Liver (tissue), 9 donors: Measurements from ENCODE around the gene NRAS. TPM values are rescaled to one million over a fixed set of nuclear protein-coding genes. Genes with fewer than 3 reads are reported as not detected.

ENCODE experiments used
- DNase-seq: peaks from one replicate; pipeline ENCODE4 v3.0.0-alpha.2; 2017; ENCODE audit warnings: low spot score
- H3K27ac ChIP-seq, 2 donors: one replicate each; pipeline ENCODE4 v1.7.0; 2013; ENCODE audit warnings: inconsistent platforms in 2 of 2, low read length in 2 of 2, control low read depth in 1 of 2, low read depth in 1 of 2, mild to moderate bottlenecking in 1 of 2
- H3K27me3 ChIP-seq, 4 donors: one replicate each; pipeline versions ENCODE4 v1.6.1 to v1.7.0; 2013; ENCODE audit warnings: low read length in 3 of 4, inconsistent platforms in 1 of 4, mild to moderate bottlenecking in 1 of 4, moderate library complexity in 1 of 4; ENCODE audit not compliant: control insufficient read depth in 4 of 4, insufficient read depth in 4 of 4
- H3K36me3 ChIP-seq, 4 donors: one replicate each; pipeline versions ENCODE4 v1.6.1 to v1.7.0; 2013; ENCODE audit warnings: low read length in 3 of 4, mild to moderate bottlenecking in 3 of 4, low read depth in 1 of 4, moderate library complexity in 1 of 4; ENCODE audit not compliant: control insufficient read depth in 4 of 4, insufficient read depth in 3 of 4
- H3K4me1 ChIP-seq, 4 donors: one replicate each; pipeline versions ENCODE4 v1.6.1 to v1.7.0; 2013; ENCODE audit warnings: low read length in 3 of 4, mild to moderate bottlenecking in 3 of 4, moderate library complexity in 1 of 4; ENCODE audit not compliant: control insufficient read depth in 4 of 4, insufficient read depth in 4 of 4
- H3K4me3 ChIP-seq, 3 donors: one replicate each; pipeline versions ENCODE4 v1.6.1 to v1.7.0; 2013; ENCODE audit warnings: low read length in 3 of 3, control low read depth in 1 of 3, low read depth in 1 of 3, mild to moderate bottlenecking in 1 of 3
- H3K9ac ChIP-seq, 2 donors: one replicate each; pipeline ENCODE4 v1.7.0; 2013; ENCODE audit warnings: low read length in 2 of 2, mild to moderate bottlenecking in 2 of 2, moderate library complexity in 2 of 2, control low read depth in 1 of 2, low read depth in 1 of 2
- H3K9me3 ChIP-seq, 4 donors: one replicate each; pipeline versions ENCODE4 v1.6.1 to v1.7.0; 2013; ENCODE audit warnings: low read length in 3 of 4; ENCODE audit not compliant: control insufficient read depth in 4 of 4
- ATF3 ChIP-seq: IDR thresholded peaks from 2 replicates; pipeline ENCODE4 v1.6.1; 2016; ENCODE audit warnings: antibody characterized with exemption
- CTCF ChIP-seq: fragments of 150-350 bp; IDR thresholded peaks from 2 replicates; pipeline ENCODE4 v1.5.1; 2017; ENCODE audit warnings: improper control_type of control experiment, low read depth, low read length; ENCODE audit not compliant: missing input control
- EGR1 ChIP-seq, 2 donors: IDR thresholded peaks; 2 replicates each; pipeline ENCODE4 v1.6.1; 2016 to 2018; ENCODE audit warnings: antibody characterized with exemption in 2 of 2, low read depth in 2 of 2
- FOXA1 ChIP-seq: IDR thresholded peaks from 2 replicates; pipeline ENCODE4 v1.6.1; 2016; ENCODE audit warnings: antibody characterized with exemption
- FOXA2 ChIP-seq: IDR thresholded peaks from 2 replicates; pipeline ENCODE4 v1.6.1; 2016; ENCODE audit warnings: antibody characterized with exemption
- GABPA ChIP-seq, 2 donors: IDR thresholded peaks in 1 of 2; conservative IDR thresholded peaks in 1 of 2; 2 replicates each; pipeline ENCODE4 v1.6.1; 2016; ENCODE audit warnings: antibody characterized with exemption in 2 of 2, mild to moderate bottlenecking in 1 of 2, moderate library complexity in 1 of 2
- HNF4A ChIP-seq, 2 donors: conservative IDR thresholded peaks; 2 replicates each; pipeline ENCODE4 v1.6.1; 2016; ENCODE audit warnings: antibody characterized with exemption in 2 of 2, mild to moderate bottlenecking in 2 of 2
- HNF4G ChIP-seq: IDR thresholded peaks from 2 replicates; pipeline ENCODE4 v1.6.1; 2016; ENCODE audit warnings: antibody characterized with exemption
- JUND ChIP-seq, 2 donors: IDR thresholded peaks; 2 replicates each; pipeline ENCODE4 v1.6.1; 2016; ENCODE audit warnings: antibody characterized with exemption in 2 of 2
- MAX ChIP-seq: IDR thresholded peaks from 2 replicates; pipeline ENCODE4 v1.6.1; 2016; ENCODE audit warnings: antibody characterized with exemption
- NR2F2 ChIP-seq: IDR thresholded peaks from 2 replicates; pipeline ENCODE4 v1.6.1; 2016; ENCODE audit warnings: antibody characterized with exemption
- RAD21 ChIP-seq, 2 donors: IDR thresholded peaks; 2 replicates each; pipeline ENCODE4 v1.6.1; 2016; ENCODE audit warnings: antibody characterized with exemption in 2 of 2, mild to moderate bottlenecking in 2 of 2
- REST ChIP-seq: IDR thresholded peaks from 2 replicates; pipeline ENCODE4 v1.6.1; 2016; ENCODE audit warnings: antibody characterized with exemption, mild to moderate bottlenecking
- RXRA ChIP-seq, 2 donors: IDR thresholded peaks; 2 replicates each; pipeline ENCODE4 v1.6.1; 2017 to 2018; ENCODE audit warnings: antibody characterized with exemption in 2 of 2, mild to moderate bottlenecking in 1 of 2
- TAF1 ChIP-seq: conservative IDR thresholded peaks from 2 replicates; pipeline ENCODE4 v1.6.1; 2016; ENCODE audit warnings: antibody characterized with exemption, mild to moderate bottlenecking
- ZBTB33 ChIP-seq: IDR thresholded peaks from 2 replicates; pipeline ENCODE4 v1.6.1; 2016; ENCODE audit warnings: antibody characterized with exemption
- WGBS: extraction: QIAGEN DNeasy Blood & Tissue Kit; methylation state at CpG from one replicate; pipeline ENCODE4 v1.1.7; 2013; 5-methylcytosine and 5-hydroxymethylcytosine counted together
- polyA plus RNA-seq, 2 donors: library from polyadenylated mRNA; stranded (reverse) in 1 of 2; unstranded in 1 of 2; fragments of 200-250 nt in 1 of 2; fragments of >200 nt in 1 of 2; fragmentation: Nextera tagmentation in 1 of 2; extraction: Ambion mirVana in 1 of 2; gene quantifications; one replicate each; pipeline versions ENCODE4 v1.2.1 to v1.2.3, GENCODE V29; 2013 to 2015
- total RNA-seq, 2 donors: library from RNA; depleted of rRNA; stranded (reverse); fragments of >200 nt; gene quantifications; one replicate each; pipeline ENCODE4 v1.2.3, GENCODE V29; 2014
- donor health status: healthy.
- donor health status: healthy.
- donor health status: healthy.
- donor health status: healthy.
- donor health status: healthy.

NRAS gene
- total and polyA plus RNA-seq, 4 donors, result 6.7 to 36.0 (median 13.4) TPM

- 97% methylated on average over 1 of the region's 1 CpG for WGBS
- H3K27ac ChIP-seq, result no peak overlapping the region
- no peaks in the 10 kb centered on the region for H3K27me3 ChIP-seq
- no peaks in the 10 kb centered on the region for H3K4me1 ChIP-seq
- H3K4me3 ChIP-seq, result no peak overlapping the region
- H3K9ac ChIP-seq, result no peak overlapping the region
- DNase-seq, result no peak
- H3K36me3 ChIP-seq, result peaks cover 4 to 20% (median 17%) of the 10 kb centered on the region in 4 donors
- no peak for TF ChIP-seq ZBTB33
- TF ChIP-seq JUND (IDR thresholded peaks at IDR 0.05), result no peak
- no peaks in the 10 kb centered on the region for H3K9me3 ChIP-seq
Observed at GRCh38 chr1:114703242-114703641, 13.3 kb downstream of the NRAS start.

- Histone ChIP-seq H3K4me3 (no peak overlapping the region), H3K4me1 (no peaks in the 10 kb centered on the region), H3K27ac (no peak overlapping the region), H3K9ac (no peak overlapping the region), H3K36me3 (peaks cover 3 to 15% (median 14%) of the 10 kb centered on the region in 4 donors), H3K9me3 (no peaks in the 10 kb centered on the region), H3K27me3 (no peaks in the 10 kb centered on the region)
- DNase-seq, result no peak
- WGBS, result 94% methylated on average over 5 of the region's 5 CpGs
- TF ChIP-seq TAF1, result no peak
Observed at GRCh38 chr1:114702737-114703136, 13.8 kb downstream of the NRAS start.

- Histone ChIP-seq H3K4me3 (no peak overlapping the region), H3K27ac (no peak overlapping the region), H3K4me1 (peaks cover 0 to 8% (median 3%) of the 10 kb centered on the region in 4 donors), H3K9me3 (no peaks in the 10 kb centered on the region), H3K27me3 (no peaks in the 10 kb centered on the region), H3K9ac (no peak overlapping the region), H3K36me3 (peaks cover 1 to 8% (median 7%) of the 10 kb centered on the region in 4 donors)
- 22% methylated on average over 2 of the region's 2 CpGs for WGBS
- no peak for TF ChIP-seq MAX
- no peak for TF ChIP-seq HNF4G
- TF ChIP-seq GABPA (IDR thresholded peaks at IDR 0.05 in 1 of 2, conservative IDR thresholded peaks at IDR 0.05 in 1 of 2), result no peak
- no peak for TF ChIP-seq NR2F2
- TF ChIP-seq ZBTB33, result no peak
- TF ChIP-seq HNF4A (conservative IDR thresholded peaks at IDR 0.05), result no peak
- TF ChIP-seq REST, result no peak
- TF ChIP-seq FOXA2, result no peak
- TF ChIP-seq RAD21 (IDR thresholded peaks at IDR 0.05), result no peak
- TF ChIP-seq CTCF, result no peak
- TF ChIP-seq EGR1 (IDR thresholded peaks at IDR 0.05; ENCODE audit: low read depth in 2 of 2), result no peak
- no peak for TF ChIP-seq JUND (IDR thresholded peaks at IDR 0.05)
- TF ChIP-seq FOXA1, result no peak
- TF ChIP-seq TAF1, result no peak
- TF ChIP-seq ATF3, result no peak
- TF ChIP-seq RXRA (IDR thresholded peaks at IDR 0.05), result no peak
- no peak for DNase-seq
Observed at GRCh38 chr1:114701931-114702330, 14.6 kb downstream of the NRAS start.
